Kidney capillary endothelial cell (primary cell): ENCODE data around the gene IDNK.
A peak's percentile ranks its signal among the peaks of the same experiment; 100 is the strongest.
"Not testable (repeated sequence)": the region's sequence is repeated elsewhere in the genome, so short reads cannot be mapped to it uniquely, and the experiment has no call there.

ENCODE experiments used
- DNase-seq: peaks from one replicate; pipeline ENCODE4 v3.0.0-alpha.2; 2018; ENCODE audit warnings: low spot score

Gene IDNK

GRCh38 chr9:83622939-83623678 lies at the start of gene IDNK:
Gene IDNK, plus strand, starts transcription at chr9:83623143. Its CDS starts 29 bp downstream, at chr9:83623172.
- DNase-seq: peak; percentile 53

GRCh38 chr9:83574482-83574881 lies 48.5 kb upstream of the IDNK start:
- no peak for DNase-seq

DNA sequence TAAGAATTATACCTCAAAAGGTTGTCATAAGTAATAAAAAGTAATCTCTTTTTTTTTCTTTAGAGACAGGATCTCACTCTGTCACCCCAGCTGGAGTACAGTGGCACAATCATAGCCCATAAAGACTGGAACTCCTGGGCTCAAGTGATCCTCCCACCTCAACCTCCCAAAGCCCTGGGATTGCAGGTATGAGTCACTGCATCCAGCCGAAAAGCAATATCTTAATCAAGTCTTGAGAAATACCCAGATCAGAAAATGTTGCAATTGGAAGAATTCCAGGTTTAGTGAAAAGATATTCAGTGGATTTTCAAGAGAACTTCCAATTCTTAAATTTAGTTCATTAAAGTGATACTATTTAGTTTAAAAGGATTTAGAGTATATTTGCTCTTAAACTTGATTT lies 40.9 kb upstream of the IDNK start:
- no peak for DNase-seq

- peak; percentile 25 for DNase-seq
Observed at GRCh38 chr9:83583151-83584014, 39.6 kb upstream of the IDNK start.

DNA sequence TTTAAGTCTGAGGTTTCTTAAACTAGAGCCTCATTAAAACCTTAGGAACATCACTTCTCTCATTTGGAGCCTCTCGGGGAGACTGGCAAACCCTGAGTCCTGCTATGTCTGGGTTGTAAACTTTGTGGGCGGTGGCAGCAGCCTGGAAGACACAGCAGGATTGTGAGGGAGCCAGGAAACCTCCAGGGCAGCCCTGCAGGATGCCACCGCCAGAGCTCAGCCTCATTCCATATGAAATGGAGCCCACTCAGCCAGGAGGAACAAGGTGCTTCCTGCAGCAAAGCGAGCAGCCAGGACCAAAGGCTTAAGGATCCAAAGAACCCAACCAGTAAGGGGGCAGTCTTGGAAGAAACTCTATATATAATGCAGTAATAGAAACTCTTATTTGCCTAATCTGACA lies 37.9 kb upstream of the IDNK start:
- no peak for DNase-seq

DNA sequence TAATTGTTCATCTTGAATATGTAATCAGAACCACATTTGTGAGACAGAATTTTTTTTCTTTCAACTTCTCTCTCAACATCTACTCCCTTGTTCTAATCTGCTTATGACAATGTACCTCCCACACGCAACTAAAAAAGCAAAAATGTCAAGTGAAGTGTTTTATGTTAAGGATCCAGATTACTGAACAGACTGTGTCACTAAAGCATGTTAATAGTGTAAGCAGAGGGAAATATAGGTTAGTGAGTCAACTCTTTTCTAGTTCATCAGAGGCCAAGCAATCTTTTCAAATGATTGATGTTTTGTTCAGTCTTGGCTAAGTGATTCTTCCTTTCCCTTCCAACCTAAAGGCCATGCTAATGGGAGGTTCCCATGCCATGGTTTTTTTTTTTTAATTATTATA lies 34.7 kb upstream of the IDNK start:
- no peak for DNase-seq

GRCh38 chr9:83596899-83597504 lies 25.9 kb upstream of the IDNK start:
- peak; percentile 23 for DNase-seq

- DNase-seq: no peak
Observed at GRCh38 chr9:83598487-83598886, 24.5 kb upstream of the IDNK start.

DNA sequence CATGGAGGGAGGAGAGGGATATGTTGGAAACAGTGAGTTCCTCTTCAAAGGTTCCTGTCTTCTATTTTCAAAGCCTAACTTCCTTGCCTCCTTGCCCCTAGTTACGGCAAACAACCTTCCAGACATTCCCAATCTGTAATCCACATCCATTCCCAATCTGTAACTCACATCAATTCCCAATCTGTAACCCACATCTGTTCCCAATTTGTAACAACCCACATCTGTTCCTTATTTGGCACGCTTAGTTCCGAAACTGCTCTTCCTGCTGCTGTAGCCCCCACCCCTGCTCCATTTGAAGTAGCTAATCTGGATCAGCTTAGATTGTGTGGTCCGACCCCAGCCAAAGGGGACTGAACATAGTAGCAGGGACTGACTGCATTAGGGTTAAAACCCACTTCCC lies 23.9 kb upstream of the IDNK start:
- no peak for DNase-seq

DNA sequence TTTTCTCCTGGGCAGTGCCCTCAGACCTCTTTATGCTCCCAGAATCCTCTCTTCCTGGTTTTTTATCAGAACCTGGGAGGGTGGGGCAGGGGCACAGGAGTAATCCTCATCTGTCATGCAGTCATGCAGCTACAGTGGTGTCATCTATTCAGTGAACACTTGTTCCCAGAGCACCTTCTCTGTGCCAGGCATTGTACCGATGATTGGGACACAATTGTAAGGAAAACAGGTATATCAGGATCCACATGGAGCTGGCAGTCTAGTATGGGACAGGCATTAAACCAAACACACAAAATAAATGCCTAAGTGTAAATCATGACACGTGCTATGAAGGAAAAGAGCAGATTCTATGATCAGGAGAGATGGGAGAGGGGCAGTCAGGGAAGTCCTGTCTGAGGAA lies 21.5 kb upstream of the IDNK start:
- no peak for DNase-seq

DNA sequence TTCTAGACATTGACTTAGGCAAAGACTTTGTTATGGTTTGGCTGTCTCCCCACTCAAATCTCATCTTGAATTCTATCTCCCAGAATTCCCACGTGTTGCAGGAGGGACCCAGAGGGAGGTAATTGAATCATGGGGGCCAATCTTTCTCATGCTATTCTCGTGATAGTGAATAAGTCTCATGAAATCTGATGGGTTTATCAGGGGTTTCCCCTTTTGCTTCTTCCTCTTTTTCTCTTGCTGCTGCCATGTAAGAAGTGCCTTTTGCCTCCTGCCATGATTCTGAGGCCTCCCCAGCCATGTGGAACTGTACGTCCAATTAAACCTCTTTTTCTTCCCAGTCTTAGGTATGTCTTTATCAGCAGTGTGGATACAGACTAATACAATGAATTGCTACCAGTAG lies 15.3 kb upstream of the IDNK start:
- not testable (repeated sequence) for DNase-seq

GRCh38 chr9:83613298-83613697 lies 9.6 kb upstream of the IDNK start:
- DNase-seq: not testable (repeated sequence)

DNA sequence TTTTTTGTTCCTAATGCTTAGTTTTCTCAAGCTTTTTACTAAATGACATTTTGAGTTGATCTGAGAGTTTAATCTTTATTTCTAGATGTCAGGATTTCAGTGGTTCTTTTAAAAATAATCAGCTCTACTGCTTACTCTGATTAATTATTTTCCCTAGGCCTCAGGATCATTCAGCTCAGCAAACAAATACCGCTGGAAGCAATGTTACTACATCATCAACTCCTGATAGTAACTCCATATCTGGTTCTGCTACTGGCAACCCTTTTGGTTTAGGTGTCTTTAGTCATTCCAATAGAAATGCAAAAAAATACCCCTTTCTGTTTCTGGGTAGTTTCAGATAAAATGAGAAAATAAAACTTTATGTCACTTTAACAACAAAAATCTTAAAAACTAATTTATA lies 5.6 kb upstream of the IDNK start:
- no peak for DNase-seq

DNA sequence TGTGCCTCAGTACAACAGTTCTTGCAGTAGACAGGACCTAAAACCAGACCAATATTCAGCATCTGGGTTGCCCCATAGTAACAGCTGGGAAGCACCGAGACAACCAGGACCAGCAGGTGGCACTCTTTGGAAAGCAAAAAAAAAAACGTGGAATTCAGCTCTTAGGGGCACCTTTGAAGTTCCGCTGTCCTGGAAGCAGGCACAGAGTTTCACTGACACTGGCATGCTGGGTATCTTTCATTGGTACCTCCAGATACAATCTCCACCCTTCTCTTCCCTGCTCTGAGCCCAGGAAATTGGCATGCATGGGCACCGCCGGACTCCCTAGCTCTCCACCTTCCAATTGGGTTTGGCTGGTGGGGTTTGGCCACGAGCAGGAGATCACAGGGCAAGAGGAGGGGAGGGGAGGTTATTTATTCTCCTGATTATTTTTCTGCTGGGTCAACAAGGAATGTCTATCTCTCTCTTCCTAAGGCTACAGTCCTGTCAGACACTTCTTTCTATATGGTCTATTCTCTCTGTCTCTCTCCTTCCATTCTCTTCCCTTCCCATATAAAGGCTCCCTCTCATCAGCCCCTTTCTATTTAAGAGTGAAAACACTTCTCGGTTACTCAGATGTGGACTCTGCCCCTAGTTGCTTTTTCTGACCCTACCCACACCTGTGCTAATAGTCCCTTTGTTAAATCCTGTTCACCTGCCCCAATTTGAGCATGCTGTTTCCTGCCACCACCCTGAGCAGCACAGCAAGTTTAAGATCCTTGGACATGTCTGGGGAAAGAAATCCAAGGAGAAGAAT lies 1.9 kb upstream of the IDNK start:
- DNase-seq: peak; percentile 40

DNA sequence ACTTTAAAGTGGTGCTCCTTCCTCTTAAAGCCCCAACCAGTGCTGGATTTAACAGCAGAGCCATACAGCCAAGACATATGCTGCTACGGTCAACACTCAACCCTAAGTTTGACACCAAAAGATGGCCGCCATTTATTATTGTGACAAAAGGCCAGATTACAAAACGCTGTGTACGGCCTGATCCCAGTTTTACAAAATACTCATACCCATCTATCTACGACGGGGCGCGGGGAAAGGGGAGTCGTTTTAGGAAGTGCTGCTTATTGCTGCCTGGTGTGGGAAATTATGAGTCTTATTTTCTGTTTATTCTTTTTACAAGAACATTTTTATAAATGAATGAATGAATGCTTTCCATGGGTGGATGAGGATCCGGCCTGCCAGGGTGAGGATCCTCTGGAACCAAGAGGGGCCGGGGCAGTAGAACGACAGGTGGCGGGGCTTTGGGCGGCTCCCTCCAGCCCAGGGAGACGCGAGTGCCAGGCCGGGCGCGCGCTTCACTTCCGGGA lies 457 bp upstream of the IDNK start:
- peak; percentile 8 for DNase-seq

DNA sequence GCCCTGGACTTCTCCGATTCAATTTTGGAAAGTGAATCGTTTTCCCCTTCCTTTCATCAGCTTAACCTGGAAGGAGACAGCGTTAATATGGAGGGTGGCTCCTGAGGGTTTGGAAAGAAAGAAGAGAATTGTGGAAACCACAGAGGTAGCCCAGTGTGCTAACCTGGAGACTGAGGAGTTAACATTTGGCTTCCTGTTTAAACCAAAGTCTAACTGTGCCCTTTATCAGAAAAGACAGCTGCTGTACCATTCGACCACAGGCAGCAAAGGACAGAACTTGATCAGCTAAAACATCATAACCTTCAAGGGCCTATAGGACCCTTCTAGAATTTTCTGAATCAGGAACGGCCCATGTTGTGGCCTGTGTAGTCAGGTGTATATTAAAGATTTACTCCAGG lies 735 bp downstream of the IDNK start:
- DNase-seq: peak; percentile 26

DNA sequence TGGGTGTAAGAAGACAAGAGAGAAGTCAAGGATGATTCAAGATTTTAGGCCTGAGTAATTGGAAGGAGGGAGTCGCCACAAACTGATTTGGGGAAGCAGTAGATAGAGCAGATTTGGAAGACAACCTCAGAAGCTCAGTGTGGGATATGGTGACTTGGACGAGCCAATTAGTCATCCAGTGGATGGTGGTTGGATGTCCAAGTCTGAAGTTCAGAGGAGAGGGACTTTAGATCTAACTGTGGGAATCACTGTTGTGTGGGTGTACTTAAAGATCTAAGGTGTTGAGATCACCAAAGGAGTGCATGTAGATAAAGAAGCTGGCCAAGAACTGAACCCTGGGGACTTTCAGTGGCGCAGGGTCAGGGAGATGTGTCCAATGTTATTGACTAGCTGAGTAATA lies 2.2 kb downstream of the IDNK start:
- DNase-seq: no peak

DNA sequence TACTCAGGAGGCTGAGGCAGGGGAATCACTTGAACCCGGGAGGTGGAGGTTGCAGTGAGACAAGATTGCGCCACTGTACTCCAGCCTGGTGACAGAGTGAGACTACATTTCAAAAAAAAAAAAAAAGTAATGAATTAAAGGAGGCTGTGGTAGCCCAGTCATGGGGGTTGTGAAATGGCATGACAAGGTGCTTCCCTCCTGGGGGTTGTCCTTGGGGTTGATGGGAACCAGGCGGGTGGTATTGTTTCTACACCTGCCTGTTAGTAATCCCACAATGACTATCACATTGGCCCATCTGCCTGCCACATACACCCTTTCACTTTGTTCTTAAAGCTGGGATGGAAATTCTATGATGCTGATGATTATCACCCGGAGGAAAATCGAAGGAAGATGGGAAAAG lies 5.6 kb downstream of the IDNK start:
- DNase-seq: no peak

DNA sequence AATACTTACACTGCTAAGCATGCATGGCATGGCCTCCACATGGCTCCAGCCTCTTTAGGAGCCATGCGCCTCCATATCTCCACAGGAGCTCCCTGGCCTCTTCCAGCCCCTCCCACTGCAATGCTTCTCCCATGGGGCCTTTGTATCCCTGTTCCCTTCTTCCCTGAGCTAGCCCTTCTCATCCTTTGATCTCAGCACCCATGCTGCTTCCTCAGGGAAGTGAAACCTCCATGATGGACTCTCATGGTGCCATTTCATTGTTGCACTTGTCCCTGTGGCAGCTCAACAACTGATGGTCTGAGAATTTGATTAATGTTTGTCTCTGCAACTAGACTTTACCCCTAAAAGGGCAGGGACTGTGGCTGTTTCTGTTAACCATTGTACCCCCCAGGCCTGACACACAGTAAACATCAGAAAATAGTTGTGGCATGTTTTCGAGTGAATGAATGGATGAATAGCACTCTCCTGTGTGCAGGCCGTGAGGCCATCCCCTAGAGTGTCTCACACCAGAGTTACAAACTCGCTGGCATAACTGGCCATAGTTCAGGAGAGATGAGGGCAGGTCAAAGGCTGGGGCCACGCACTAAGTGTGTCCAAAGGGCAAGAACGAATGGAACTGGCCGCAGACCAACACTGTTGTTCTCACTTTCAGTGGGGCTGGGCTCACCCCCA lies 6.6 kb downstream of the IDNK start:
- no peak for DNase-seq

GRCh38 chr9:83630938-83631457 lies 8.1 kb downstream of the IDNK start:
- DNase-seq: no peak

DNA sequence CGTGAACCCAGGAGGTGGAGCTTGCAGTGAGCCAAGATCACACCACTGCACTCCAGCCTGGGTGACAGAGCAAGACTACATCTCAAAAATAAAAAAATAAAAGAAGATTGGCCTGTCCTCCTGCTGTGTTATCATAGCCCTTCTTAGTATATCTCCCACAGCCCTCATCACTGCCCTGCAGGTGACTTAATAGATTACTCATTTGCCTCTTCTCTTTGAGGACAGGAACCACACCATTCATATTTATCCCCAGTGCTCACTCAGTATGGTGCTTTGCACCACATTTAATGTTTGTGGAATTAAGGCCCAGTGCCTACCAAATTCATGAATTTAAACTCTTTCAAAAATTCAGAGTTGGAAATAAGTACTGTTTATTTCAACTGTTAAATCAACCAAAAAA lies 10.3 kb downstream of the IDNK start:
- DNase-seq: no peak
